Islet of Langerhans (tissue), 1 donor: Measurements from ENCODE around the gene CD96.

Source experiments
- FAIRE-seq: peaks from one replicate; lab custom pipeline; 2011; peaks lifted over from hg19 to GRCh38; lab: Jason Lieb, UNC

The CD96 gene

GRCh38 chr3:111594781-111595180 is 52.8 kb downstream of the CD96 start:
- FAIRE-seq = no peak

DNA sequence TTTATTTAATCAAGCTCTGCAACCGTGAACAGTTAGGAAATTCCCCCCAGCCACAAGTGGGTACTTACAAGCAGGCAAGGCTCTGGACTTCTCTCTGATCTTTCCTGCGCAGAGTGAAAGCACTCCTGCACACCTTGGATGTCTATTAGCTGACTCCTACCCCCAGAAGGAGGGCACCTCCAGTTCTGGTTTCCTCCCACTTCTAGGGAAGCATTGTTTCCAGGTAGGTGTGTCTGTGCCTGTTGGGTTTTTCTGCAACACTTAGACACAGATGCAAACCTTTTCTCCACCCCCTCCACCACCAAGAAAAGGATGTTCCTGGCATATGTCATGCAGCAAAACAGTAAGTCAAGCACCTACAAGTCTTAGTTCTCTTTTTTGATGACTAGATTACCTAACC is 53.2 kb downstream of the CD96 start, which contains the start of gene ZBED2:
Gene ZBED2 (minus strand): TSS at position 115 of the 400 bp plus-strand sequence. CDS start 1,145 bp downstream, outside the sequence.
- FAIRE-seq = no peak

DNA sequence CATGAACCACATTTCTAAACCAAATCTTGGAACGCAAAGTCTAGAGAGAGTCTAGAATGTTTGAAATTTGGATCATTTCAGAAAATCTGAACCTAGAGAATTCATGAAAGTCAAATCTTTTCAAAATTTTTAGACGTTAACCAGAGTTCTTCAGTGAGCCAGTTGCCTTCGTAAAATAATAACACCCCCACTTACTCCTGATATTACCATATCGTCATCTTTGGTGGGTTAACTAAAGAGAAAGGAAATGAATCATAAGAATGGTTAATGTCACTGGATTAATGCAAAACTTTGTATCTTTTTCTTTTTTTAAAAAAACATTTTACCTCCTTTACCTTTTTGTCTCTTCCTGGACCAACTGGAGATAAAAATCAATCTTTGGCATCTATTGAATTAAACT is 54.3 kb downstream of the CD96 start:
- FAIRE-seq = no peak

DNA sequence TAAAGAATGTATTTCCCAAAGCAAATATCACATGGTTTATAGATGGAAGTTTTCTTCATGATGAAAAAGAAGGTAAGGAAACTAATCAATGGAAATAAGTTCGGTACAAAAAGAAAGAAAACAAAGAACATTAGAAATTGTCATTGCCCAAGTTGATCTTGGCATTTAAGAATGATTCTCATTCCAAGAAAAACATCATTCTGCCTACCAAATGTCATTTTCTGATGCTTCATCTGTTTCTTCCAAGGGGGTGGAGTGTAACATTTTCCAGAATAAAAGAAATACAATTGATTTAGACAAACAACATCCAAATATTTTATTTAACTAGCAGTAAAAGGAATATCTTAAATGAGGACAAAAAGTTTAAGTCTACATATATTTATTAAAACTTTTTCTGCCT is 56.1 kb downstream of the CD96 start:
- no peak for FAIRE-seq

- FAIRE-seq = no peak
These were observed 56.6 kb downstream of the CD96 start for GRCh38 chr3:111598552-111598951.

DNA sequence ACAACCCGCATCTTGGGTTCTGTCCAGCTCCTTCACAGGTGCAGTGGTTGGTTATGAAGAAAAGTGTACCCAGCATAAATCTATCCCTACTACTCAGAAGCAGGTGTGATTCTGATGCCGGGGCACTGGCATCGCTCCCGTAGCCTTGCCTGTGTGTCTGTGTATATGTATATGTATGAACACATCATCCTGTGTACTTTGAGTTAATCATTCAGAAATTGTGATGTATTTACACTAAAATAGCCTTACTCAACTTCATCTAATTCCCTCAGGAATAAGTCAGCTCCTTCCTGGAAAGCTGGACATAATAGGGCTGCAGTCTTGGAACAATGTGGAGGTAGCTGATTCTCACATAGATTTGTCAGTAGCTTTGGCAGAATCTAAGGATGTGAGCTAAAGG is 59.8 kb downstream of the CD96 start:
- FAIRE-seq = no peak

- FAIRE-seq = no peak
These were observed 61.7 kb downstream of the CD96 start for GRCh38 chr3:111603679-111604078.

DNA sequence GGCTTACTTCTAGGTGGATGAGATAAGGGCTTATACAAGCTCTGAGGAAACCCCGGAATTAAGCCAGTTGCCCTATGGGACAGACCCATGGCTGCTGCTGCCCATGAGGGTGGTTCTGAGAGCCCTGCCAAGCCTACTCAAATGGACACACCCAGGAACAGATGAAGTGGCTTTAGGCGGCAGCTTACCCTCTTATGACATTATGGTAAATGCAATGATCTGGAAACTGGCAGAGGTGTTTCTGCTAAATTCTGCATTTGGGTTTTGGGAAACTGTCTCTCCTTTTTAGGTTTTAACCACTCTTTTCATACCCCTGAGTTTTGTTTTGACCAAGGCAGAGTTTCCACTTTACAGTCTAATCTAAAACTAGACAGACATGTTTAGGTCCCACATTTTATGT is 62.1 kb downstream of the CD96 start:
- no peak for FAIRE-seq

DNA sequence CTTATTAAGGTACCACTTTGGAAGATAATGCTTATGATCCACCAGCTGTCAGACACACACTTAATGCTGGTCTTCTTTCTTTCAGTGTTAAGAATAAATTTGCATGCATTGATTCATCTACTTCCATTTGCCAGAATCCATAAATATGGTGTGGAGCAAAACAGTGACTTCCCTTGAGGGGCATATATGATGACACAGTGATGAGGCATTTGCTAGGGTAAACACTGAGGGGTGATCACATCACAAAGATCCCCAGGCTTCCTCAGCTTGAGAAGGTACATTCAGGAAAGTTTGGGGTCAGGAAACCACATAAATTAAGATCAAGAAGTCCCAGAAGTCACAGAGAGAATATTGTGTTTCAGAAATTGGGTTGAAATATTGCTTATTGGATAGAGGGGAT is 63.0 kb downstream of the CD96 start:
- FAIRE-seq = no peak

- FAIRE-seq = no peak
These were observed 63.5 kb downstream of the CD96 start for GRCh38 chr3:111605493-111605892.

DNA sequence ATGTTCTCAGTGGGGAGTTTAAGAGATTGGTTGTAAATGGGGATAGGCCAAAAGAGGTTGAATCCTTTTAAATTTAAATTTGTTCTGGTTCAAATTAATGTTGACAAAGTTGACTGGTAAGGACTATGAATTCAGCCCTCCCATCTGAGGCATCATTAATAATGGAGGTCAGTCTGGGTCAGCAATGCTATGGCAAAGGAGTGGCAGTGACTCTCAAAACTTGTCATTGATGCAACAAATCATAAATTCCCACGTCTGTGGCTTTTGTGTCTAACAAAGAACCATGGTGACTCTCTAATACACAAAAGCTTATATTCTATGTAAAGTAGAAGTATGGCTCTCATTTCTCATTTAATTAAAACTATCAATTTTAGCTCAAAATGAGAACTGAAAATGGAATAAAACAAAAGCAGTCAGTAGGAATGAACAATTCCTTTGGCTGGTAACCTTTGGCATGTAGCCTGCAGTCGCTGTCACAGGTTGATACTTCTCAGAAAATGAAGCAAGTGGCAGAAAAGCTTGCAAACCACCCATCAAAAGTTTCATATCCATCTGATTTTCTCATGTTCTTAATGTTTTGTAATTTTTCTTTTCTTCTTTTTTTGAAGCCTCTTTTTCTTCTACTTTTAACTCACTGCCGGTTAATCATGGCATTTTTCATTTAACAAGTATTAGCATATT is 65.4 kb downstream of the CD96 start:
- no peak for FAIRE-seq

GRCh38 chr3:111608383-111608782 is 66.4 kb downstream of the CD96 start:
- FAIRE-seq = no peak

DNA sequence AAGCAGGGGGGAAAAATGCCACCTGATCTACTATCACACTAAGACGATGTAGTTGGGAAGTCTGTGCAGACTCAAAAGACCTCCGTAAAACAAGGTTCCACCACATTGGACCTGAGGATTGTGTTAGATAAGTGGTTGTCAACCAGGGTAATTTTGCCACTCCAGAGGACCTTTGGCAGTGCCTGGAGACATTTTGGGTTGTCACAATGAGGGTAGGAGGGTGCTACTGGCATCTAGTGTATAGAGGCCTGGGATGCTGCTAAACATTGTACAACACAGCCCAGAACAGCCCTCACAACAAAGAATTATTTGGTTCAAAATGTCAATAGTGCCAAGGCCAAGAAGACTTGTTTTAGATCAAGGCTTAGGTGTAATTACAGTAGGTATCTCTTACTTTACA is 67.7 kb downstream of the CD96 start:
- FAIRE-seq = no peak

DNA sequence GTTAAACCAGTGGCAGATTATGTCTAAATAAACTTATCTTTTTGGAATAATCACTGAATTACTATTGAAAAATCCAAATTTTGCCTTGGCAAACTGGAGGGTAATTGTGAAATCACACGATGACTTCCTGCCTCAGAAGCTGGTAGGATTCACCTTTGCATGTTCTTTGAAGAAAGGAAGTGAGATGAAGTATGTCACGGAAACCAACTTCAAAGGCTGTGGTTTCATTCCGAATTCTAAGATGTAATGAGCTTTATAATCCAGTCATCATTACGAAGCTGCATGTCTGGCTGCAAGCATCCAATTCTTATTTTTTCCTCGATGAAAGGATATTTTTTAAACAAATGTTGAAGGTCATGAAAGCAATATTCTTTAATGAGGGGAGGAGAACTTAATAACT is 68.2 kb downstream of the CD96 start:
- no peak for FAIRE-seq

- no peak for FAIRE-seq
These were observed 68.6 kb downstream of the CD96 start for GRCh38 chr3:111610612-111611054.

- FAIRE-seq = no peak
These were observed 71.3 kb downstream of the CD96 start for GRCh38 chr3:111613294-111613693.

DNA sequence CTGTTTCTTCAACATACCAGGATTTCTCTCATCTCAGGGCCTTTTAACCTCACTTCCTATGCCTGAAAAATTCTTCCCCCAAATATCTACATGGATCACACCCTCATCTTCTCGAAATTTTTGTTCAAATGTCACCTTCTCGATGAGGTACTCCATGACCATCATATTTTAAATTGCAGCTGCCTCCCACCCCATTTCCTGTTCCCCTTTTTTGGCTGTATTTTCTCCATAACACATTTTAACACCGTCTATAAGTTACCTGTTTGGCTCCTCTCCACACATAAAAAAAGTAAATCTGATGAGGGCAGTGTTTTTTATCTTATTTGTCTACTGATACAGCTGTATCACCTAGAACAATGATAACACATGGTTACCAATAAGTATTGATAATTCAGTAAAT is 73.9 kb downstream of the CD96 start:
- FAIRE-seq = no peak

DNA sequence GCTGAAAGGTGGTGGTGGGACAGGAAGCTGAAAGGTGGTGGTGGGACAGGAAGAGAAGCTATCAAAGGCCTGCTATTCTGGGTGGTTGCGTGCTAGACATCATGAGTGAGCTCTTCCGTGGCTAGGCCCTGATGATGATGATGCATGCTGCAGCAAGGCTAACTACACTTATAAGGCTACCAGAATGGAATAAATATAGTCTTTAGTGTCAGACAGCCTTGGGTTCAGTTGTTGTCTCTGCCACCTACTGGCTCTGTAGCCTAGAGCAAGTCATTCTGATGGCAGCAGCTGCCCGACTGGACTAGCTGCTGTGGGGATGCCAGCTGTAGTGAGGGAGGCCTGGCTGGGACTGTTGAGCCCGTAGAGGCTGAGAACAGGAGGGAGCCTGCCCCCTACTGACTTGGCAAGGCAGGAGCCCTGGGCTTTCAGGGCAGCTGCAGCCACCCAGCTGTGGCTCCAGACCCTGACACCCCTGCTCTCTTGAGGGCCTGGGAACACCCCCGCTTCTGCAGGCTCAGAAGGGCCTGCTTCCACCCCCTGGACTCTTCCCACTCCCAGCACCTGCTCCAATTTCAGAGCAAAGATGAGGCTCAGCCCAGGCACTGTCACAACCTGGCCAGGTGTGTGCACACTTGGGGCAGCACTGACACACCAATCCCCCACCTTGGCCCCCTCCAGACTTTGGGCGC is 74.6 kb downstream of the CD96 start:
- no peak for FAIRE-seq

DNA sequence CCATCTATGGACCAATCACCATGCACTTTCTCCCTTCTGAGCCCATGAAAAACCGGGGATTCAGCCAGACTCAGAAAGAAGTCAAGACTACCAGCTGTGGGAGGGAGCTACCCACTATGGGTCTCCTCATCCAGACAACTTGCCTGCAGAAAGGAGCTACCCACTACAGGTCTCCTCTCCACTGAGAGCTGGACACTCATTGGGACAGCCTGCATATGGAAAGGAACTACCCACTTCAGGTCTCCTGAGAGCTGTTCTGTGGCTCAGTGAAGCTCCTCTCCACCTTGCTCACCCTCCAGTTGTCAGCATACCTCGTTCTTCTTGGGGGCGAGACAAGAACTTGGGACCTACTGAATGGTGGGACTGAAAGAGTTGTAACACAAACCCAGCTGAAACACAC is 75.4 kb downstream of the CD96 start:
- no peak for FAIRE-seq

DNA sequence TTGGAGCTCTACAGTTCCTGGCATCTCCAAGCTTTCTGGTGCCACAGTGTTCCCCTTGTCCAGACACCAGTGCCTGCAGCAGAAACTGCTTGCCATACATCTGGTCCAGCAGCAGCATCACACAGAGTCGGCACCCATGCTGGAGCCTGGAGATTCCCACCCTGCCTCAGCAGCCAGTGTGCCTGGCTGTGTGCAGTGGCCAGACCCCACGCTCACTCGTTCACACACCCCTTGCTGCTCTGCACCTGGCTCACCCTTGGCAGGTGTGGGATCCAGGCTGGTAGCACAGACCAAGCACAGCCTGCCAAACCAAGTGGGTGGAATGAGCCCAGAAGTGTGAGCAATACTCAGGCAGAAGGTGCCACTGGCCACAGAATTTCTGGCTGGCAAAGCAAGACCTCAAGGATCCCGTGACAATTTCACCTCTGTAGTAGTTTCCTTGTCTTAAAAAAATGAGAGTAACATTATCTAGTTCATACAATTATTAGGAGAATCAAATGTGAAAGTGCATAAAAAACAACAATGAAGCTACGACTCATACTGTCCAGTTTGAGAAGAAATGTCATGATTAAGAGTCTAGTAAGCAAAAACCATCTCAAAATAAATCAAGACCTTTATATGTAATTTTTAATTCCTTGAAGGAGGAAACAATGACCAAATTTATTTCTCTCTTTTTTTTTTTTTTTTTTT is 76.1 kb downstream of the CD96 start:
- FAIRE-seq = no peak

- FAIRE-seq = no peak
These were observed 76.9 kb downstream of the CD96 start for GRCh38 chr3:111618945-111619344.

DNA sequence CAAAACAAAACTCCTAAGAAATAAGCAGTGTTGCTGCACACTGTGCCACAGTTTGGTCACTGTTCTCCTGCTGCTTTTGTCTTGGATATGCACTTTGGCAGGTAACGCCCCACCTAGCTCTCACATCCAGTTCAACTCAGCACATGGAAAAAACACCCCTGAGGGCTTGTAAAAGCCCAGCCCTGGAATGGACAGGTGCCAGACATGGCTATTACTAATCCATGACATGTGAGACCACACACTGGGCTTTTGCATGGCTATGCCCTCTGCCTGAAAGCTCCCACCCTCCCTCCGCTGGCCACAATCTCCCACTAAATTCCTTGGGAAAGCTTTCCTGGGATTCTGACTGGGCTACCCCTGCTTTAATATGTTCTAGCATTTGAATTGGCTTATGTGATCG is 77.8 kb downstream of the CD96 start:
- FAIRE-seq = no peak

- no peak for FAIRE-seq
These were observed 79.5 kb downstream of the CD96 start for GRCh38 chr3:111621535-111621934.
